NCI-H1092 (cell line): ENCODE data around the gene YJU2.
"Not testable (repeated sequence)": the region's sequence is repeated elsewhere in the genome, so short reads cannot be mapped to it uniquely, and the experiment has no call there.

Experiments used
- DNase-seq: peaks from one replicate; lab custom pipeline; 2025; lab: John Stamatoyannopoulos, UW

YJU2 gene

GRCh38 chr19:4267901-4268815 is 21.3 kb downstream of the YJU2 start:
- DNase-seq, result no peak

GRCh38 chr19:4268816-4269430 is 22.0 kb downstream of the YJU2 start:
- DNase-seq, result no peak

GRCh38 chr19:4272894-4273293 is 26.0 kb downstream of the YJU2 start:
- DNase-seq, result no peak

- DNase-seq, result not testable (repeated sequence)
These were observed 27.4 kb downstream of the YJU2 start for GRCh38 chr19:4274321-4274686.

- no peak for DNase-seq
These were observed 30.4 kb downstream of the YJU2 start for GRCh38 chr19:4277191-4277696.

GRCh38 chr19:4278010-4278409 is 31.1 kb downstream of the YJU2 start:
- DNase-seq, result no peak

- peak; percentile 33 for DNase-seq
These were observed 31.8 kb downstream of the YJU2 start, which contains the start of gene SHD for GRCh38 chr19:4278419-4279266. TSS of gene SHD (plus strand) at chr19:4279266. CDS start at chr19:4280064, 798 bp downstream.

- DNase-seq, result peak; percentile 30
These were observed 32.3 kb downstream of the YJU2 start for GRCh38 chr19:4279267-4279529.

- DNase-seq, result no peak
These were observed 32.9 kb downstream of the YJU2 start for GRCh38 chr19:4279530-4280422.

- DNase-seq, result no peak
These were observed 37.5 kb downstream of the YJU2 start for GRCh38 chr19:4284176-4284958.

- DNase-seq, result no peak
These were observed 38.1 kb downstream of the YJU2 start for GRCh38 chr19:4284974-4285373.

GRCh38 chr19:4286141-4286540 is 39.3 kb downstream of the YJU2 start:
- not testable (repeated sequence) for DNase-seq

- no peak for DNase-seq
These were observed 41.4 kb downstream of the YJU2 start for GRCh38 chr19:4288091-4288777.

GRCh38 chr19:4291184-4291732 is 44.4 kb downstream of the YJU2 start:
- no peak for DNase-seq

GRCh38 chr19:4292515-4292914 is 45.6 kb downstream of the YJU2 start:
- DNase-seq, result no peak

- DNase-seq, result no peak
These were observed 47.5 kb downstream of the YJU2 start for GRCh38 chr19:4294389-4294788.

GRCh38 chr19:4295972-4296771 is 49.3 kb downstream of the YJU2 start:
- DNase-seq, result peak; percentile 62

- no peak for DNase-seq
These were observed 51.3 kb downstream of the YJU2 start for GRCh38 chr19:4297901-4298809.
